ENCODE measurements around the gene ARMC3.
A peak's percentile ranks its signal among the peaks of the same experiment; 100 is the strongest.

The ARMC3 gene, protein sequence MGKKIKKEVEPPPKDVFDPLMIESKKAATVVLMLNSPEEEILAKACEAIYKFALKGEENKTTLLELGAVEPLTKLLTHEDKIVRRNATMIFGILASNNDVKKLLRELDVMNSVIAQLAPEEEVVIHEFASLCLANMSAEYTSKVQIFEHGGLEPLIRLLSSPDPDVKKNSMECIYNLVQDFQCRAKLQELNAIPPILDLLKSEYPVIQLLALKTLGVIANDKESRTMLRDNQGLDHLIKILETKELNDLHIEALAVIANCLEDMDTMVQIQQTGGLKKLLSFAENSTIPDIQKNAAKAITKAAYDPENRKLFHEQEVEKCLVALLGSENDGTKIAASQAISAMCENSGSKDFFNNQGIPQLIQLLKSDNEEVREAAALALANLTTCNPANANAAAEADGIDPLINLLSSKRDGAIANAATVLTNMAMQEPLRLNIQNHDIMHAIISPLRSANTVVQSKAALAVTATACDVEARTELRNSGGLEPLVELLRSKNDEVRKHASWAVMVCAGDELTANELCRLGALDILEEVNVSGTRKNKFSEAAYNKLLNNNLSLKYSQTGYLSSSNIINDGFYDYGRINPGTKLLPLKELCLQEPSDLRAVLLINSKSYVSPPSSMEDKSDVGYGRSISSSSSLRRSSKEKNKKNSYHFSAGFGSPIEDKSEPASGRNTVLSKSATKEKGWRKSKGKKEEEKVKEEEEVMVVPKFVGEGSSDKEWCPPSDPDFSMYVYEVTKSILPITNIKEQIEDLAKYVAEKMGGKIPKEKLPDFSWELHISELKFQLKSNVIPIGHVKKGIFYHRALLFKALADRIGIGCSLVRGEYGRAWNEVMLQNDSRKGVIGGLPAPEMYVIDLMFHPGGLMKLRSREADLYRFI

DNA sequence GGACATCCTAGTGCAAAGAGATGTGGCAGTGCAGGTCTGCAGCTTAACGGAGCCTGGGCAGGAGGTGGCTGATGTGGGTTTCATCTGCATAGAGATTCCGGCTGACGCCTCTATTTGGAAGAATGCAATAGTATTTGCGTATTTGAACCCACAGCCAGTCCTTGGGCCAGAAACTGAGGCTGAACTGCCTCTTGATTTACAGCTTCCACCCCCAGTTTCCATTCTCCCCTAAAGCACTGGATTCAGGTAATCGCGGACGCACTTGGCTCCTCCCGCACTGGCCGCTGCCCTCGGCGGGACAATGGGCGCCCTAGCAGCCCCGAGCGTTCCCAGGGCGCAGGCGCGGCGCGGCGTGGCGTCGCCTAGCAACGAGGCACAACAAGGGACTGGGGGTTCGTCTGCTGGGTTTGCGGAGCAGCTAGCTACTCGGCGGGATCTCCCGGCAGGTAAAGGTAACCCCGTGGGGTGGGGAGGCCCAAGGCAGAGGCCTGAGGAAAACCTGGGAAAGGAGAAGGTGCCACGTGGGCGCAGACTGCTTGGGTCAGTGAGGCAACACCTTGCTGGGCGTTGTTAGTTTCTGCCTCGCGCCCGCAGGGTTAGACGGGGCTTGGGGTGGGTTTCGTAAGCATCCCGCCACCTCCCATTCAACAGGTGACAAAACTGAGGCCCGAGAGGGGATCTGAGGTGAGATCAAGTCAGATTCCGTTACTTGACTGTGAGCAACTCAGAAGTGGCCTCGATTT is at the start of gene ARMC3:
ARMC3 (plus strand) TSS at position 393 of the 743 bp plus-strand sequence. CDS start 3,944 bp downstream, outside the sequence.
- DNase-seq (ENCODE audit: low read depth) = no peak
- H3K4me3 ChIP-seq (ENCODE audit: low read depth, low read length) = peak within 1 kb of the TSS; percentile 2; the same call in 1 of the 2 replicates
- TF ChIP-seq, protein P1, sequence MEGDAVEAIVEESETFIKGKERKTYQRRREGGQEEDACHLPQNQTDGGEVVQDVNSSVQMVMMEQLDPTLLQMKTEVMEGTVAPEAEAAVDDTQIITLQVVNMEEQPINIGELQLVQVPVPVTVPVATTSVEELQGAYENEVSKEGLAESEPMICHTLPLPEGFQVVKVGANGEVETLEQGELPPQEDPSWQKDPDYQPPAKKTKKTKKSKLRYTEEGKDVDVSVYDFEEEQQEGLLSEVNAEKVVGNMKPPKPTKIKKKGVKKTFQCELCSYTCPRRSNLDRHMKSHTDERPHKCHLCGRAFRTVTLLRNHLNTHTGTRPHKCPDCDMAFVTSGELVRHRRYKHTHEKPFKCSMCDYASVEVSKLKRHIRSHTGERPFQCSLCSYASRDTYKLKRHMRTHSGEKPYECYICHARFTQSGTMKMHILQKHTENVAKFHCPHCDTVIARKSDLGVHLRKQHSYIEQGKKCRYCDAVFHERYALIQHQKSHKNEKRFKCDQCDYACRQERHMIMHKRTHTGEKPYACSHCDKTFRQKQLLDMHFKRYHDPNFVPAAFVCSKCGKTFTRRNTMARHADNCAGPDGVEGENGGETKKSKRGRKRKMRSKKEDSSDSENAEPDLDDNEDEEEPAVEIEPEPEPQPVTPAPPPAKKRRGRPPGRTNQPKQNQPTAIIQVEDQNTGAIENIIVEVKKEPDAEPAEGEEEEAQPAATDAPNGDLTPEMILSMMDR (IDR thresholded peaks at IDR 0.05; ENCODE audit: control insufficient read depth, extremely low read depth, insufficient read depth) = no peak

GRCh38 chr10:22891797-22892196 is 36.1 kb upstream of the ARMC3 start:
- no peak for DNase-seq (ENCODE audit: low read depth)
- TF ChIP-seq, protein P1 (IDR thresholded peaks at IDR 0.05; ENCODE audit: control insufficient read depth, extremely low read depth, insufficient read depth) = no peak
- no peak overlapping the region for H3K4me3 ChIP-seq (ENCODE audit: low read depth, low read length)

GRCh38 chr10:22893781-22894180 is 34.1 kb upstream of the ARMC3 start:
- no peak overlapping the region for H3K4me3 ChIP-seq (ENCODE audit: low read depth, low read length)
- TF ChIP-seq, protein P1 (IDR thresholded peaks at IDR 0.05; ENCODE audit: control insufficient read depth, extremely low read depth, insufficient read depth) = no peak
- DNase-seq (ENCODE audit: low read depth) = no peak

- TF ChIP-seq, protein P1 (IDR thresholded peaks at IDR 0.05; ENCODE audit: control insufficient read depth, extremely low read depth, insufficient read depth) = no peak
- no peak overlapping the region for H3K4me3 ChIP-seq (ENCODE audit: low read depth, low read length)
- no peak for DNase-seq (ENCODE audit: low read depth)
These were observed 33.1 kb upstream of the ARMC3 start for GRCh38 chr10:22894714-22895113.

DNA sequence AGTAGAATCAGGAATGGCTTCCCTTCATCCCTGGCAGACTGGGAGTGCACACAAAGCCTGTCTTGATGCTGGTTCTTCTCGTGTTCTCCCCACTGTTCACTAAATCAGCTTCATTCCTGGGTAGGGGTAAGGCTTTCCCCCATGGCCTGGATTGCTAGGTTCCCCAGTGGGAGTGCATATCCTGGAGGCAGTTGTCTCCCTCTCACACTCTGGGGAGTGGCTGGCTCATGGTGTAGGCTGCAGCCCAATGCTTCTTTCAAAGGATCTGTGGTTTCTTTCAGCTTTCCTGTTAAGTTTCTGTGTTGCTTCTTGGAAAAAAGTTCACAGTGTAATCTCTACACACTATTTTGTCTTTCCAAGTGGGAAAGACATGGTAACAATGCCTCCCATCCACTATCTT is 32.6 kb upstream of the ARMC3 start:
- H3K4me3 ChIP-seq (ENCODE audit: low read depth, low read length) = no peak overlapping the region
- no peak for DNase-seq (ENCODE audit: low read depth)
- TF ChIP-seq, protein P1 (IDR thresholded peaks at IDR 0.05; ENCODE audit: control insufficient read depth, extremely low read depth, insufficient read depth) = no peak

- no peak overlapping the region for H3K4me3 ChIP-seq (ENCODE audit: low read depth, low read length)
- TF ChIP-seq, protein P1 (IDR thresholded peaks at IDR 0.05; ENCODE audit: control insufficient read depth, extremely low read depth, insufficient read depth) = no peak
- DNase-seq (ENCODE audit: low read depth) = no peak
These were observed 30.5 kb upstream of the ARMC3 start for GRCh38 chr10:22897371-22897770.

All from LNCaP clone FGC (cell line).